ENCODE measurements around the gene ROCK2. TPM values are rescaled to one million over a fixed set of nuclear protein-coding genes. Genes with fewer than 3 reads are reported as not detected.

The ROCK2 gene
- total RNA-seq, 4 donors from 2014 or later, result 51.0 to 75.9 (median 67.6) TPM

DNA sequence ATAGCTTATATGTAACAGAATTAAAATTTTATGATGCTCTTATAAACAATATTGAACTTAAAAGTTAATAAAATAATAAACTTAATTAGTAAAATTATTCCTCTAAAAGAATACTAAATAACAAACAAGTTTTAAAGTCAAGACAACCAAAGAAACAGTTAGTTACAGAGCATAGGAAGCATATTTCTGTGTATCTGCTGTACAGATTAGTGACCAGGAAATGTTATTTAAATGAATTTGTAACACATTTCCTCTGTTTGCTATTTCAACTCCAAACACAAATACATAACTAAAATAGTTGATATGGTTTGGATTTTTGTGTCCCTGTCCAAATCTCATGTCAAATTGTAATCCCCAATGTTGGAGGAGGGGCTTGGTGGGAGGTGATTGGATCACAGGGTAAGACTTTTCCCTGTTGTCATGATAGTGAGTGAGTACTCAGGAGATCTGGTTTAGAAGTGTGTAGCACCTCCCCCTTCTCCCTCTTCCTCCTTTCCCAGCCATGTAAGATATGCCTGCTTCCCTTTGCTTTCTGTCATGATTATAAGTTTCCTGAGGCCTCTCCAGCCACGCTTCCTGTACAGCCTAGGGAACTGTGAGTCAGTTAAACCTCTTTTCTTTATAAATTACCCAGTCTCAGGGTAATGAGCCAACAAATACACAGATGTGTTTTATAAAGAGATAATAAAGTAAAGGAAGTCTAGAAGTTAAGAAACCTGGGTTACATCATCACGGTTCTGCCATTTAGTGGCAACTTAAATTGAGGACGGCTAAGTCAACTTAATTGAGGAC is 51.8 kb downstream of the ROCK2 start:
- Histone ChIP-seq H3K4me3 (no peak overlapping the region), H3K4me1 (no peaks in the 10 kb centered on the region), H3K27me3 (no peaks in the 10 kb centered on the region), H3K36me3 (no peaks in the 10 kb centered on the region), H3K27ac (no peak overlapping the region), H3K9me3 (no peaks in the 10 kb centered on the region)
- no peak for DNase-seq
- TF ChIP-seq POLR2A (IDR thresholded peaks at IDR 0.05), result no peak
- TF ChIP-seq, protein P1, sequence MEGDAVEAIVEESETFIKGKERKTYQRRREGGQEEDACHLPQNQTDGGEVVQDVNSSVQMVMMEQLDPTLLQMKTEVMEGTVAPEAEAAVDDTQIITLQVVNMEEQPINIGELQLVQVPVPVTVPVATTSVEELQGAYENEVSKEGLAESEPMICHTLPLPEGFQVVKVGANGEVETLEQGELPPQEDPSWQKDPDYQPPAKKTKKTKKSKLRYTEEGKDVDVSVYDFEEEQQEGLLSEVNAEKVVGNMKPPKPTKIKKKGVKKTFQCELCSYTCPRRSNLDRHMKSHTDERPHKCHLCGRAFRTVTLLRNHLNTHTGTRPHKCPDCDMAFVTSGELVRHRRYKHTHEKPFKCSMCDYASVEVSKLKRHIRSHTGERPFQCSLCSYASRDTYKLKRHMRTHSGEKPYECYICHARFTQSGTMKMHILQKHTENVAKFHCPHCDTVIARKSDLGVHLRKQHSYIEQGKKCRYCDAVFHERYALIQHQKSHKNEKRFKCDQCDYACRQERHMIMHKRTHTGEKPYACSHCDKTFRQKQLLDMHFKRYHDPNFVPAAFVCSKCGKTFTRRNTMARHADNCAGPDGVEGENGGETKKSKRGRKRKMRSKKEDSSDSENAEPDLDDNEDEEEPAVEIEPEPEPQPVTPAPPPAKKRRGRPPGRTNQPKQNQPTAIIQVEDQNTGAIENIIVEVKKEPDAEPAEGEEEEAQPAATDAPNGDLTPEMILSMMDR (IDR thresholded peaks at IDR 0.05), result no peak

DNA sequence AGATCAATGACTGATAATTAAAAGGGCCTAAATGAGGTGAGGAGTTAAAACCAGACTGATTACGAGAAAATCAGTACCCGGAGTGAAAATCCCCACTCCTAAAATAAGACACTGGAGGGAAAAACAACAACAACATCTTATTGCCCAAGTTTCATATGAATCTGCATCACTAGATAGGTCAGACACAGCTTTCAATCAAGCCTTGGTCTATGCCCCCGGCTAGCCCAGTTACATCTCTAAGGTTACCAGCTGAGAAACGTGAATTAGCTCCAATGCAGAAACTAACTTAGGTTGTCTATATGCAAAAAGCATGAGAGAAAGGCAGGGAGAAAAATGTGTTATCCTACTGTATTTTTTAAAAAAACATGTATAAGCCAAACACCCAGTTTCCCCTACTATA is 53.7 kb downstream of the ROCK2 start:
- no peaks in the 10 kb centered on the region for H3K4me1 ChIP-seq
- no peak for TF ChIP-seq POLR2A (IDR thresholded peaks at IDR 0.05)
- TF ChIP-seq, protein P1 (IDR thresholded peaks at IDR 0.05), result no peak
- DNase-seq, result no peak
- peaks cover 0 to 2% (median 0%) of the 10 kb centered on the region in 3 donors for H3K36me3 ChIP-seq
- H3K27me3 ChIP-seq, result no peaks in the 10 kb centered on the region
- no peak overlapping the region for H3K27ac ChIP-seq
- H3K9me3 ChIP-seq, result no peaks in the 10 kb centered on the region
- H3K4me3 ChIP-seq, result no peak overlapping the region

DNA sequence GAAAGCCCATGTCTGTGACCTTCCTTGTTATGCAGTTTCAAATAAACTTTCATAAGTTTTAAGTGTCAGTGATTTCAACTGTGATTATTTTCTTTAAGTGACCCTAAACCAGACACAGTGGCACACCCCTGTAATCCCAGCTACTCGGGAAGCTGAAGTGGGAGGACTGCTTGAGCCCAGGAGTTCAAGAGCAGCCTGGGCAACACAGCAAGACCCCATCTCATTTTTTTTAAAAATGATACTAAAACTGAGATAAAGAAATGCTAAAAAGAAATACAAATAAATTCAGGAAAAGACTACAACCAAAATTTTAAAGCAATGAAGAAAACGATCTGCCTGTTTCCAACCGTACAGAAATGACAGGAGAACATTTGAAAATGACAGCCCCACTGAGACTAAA is 54.2 kb downstream of the ROCK2 start:
- no peaks in the 10 kb centered on the region for H3K9me3 ChIP-seq
- DNase-seq, result no peak
- H3K36me3 ChIP-seq, result peaks cover 0 to 7% (median 0%) of the 10 kb centered on the region in 3 donors
- TF ChIP-seq POLR2A (IDR thresholded peaks at IDR 0.05), result no peak
- TF ChIP-seq, protein P1 (IDR thresholded peaks at IDR 0.05), result no peak
- no peaks in the 10 kb centered on the region for H3K4me1 ChIP-seq
- no peaks in the 10 kb centered on the region for H3K27me3 ChIP-seq
- H3K4me3 ChIP-seq, result no peak overlapping the region
- no peak overlapping the region for H3K27ac ChIP-seq

DNA sequence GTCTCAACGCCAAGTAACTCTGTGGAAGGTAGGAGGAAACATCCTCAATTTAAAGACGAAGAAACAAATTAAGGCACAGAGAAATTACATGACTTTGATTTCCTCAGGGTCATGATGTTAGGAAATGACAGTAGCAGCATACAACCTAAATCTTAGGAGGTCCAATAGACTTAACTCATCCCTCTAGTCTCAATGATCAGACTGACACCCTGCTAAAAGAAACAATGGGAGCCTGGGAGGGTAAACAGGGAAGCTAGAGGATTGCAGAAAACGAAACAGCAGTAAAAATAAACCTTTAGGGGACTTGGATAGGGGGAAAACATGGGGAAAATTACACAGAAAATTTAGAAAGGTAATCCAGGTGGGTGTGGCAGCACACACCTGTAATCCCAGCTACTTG is 56.0 kb downstream of the ROCK2 start:
- TF ChIP-seq, protein P1 (IDR thresholded peaks at IDR 0.05), result no peak
- no peak for TF ChIP-seq POLR2A (IDR thresholded peaks at IDR 0.05)
- DNase-seq, result no peak
- Histone ChIP-seq H3K4me3 (no peak overlapping the region), H3K36me3 (peaks cover 0 to 24% (median 0%) of the 10 kb centered on the region in 3 donors), H3K27ac (no peak overlapping the region), H3K27me3 (no peaks in the 10 kb centered on the region), H3K4me1 (no peaks in the 10 kb centered on the region), H3K9me3 (no peaks in the 10 kb centered on the region)

DNA sequence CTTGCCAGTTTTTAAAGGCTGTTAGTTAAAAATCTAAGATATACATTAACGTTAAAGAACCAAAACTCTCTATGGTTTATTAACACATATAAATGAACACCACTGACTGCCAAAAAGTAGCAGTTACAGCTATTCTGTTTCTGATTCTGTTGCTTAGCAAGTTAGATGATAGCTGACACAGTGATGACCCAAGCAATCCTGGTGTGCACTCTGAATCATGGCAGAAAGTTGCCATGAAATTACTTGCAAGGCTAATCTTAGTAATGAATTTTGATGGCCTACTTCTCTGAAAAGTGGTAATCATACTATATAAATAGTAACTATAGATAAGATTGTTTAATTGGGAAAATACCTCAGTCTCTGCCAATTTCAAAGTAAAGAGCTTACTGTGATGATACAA is 57.7 kb downstream of the ROCK2 start:
- Histone ChIP-seq H3K4me1 (no peaks in the 10 kb centered on the region), H3K4me3 (no peak overlapping the region), H3K9me3 (no peaks in the 10 kb centered on the region), H3K27ac (no peak overlapping the region), H3K27me3 (no peaks in the 10 kb centered on the region), H3K36me3 (peaks cover 0 to 24% (median 0%) of the 10 kb centered on the region in 3 donors)
- no peak for TF ChIP-seq POLR2A (IDR thresholded peaks at IDR 0.05)
- TF ChIP-seq, protein P1 (IDR thresholded peaks at IDR 0.05), result no peak
- DNase-seq, result no peak

All from Peyer's patch (tissue), 4 donors.